Measurements from ENCODE around the gene ICE1.

DNA sequence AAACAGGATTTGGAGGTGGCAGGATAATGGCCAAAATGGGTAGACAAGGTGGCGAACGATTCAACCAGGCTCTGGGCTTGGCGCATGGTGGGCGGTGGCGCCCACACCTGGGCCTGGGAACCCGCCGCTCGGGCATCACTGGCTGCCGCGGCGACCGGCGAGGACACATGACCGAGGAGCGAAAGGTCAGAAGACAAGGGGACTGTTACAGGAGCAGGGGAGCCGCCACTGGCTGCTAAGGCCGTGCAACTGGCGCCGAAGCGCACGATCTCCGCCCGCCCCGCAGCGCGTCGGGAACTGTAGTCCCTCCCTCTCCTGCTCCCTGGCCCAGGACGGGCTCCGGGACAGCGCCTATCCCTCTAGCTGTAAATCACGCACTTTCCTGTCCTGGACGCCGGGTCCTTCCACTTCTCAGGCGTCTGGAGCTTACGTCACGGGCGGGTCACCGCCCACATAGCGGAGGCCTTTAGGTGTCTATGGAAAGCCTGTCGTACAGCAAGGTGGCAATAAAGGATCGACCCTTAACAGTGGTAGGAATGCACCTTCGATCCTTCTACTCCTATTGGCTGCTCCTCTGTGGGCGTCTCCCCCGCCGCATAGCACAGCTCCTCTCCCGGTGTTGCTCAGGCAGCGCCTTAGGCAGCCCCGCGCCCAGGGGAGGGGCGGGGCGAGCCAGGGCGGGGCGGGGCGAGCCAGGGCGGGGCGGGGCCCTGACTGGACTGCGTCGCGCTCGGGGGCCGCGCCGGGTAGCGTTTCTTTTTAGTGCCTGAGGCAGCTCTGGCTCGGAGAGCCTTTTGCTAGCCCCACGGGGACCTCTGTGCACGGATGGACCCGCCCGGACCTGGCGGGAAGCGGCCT, at the start of gene ICE1:
- TF ChIP-seq, protein P1, sequence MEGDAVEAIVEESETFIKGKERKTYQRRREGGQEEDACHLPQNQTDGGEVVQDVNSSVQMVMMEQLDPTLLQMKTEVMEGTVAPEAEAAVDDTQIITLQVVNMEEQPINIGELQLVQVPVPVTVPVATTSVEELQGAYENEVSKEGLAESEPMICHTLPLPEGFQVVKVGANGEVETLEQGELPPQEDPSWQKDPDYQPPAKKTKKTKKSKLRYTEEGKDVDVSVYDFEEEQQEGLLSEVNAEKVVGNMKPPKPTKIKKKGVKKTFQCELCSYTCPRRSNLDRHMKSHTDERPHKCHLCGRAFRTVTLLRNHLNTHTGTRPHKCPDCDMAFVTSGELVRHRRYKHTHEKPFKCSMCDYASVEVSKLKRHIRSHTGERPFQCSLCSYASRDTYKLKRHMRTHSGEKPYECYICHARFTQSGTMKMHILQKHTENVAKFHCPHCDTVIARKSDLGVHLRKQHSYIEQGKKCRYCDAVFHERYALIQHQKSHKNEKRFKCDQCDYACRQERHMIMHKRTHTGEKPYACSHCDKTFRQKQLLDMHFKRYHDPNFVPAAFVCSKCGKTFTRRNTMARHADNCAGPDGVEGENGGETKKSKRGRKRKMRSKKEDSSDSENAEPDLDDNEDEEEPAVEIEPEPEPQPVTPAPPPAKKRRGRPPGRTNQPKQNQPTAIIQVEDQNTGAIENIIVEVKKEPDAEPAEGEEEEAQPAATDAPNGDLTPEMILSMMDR (IDR thresholded peaks at IDR 0.05 in 2 of 3, conservative IDR thresholded peaks at IDR 0.05 in 1 of 3; ENCODE audit: insufficient read depth in 2 of 3, low read depth in 1 of 3, low read length in 3 of 3): no peak
- TF ChIP-seq STAG1 (CRISPR knock-in tag; IDR thresholded peaks at IDR 0.05; ENCODE audit: borderline replicate concordance): no peak
- no peak for TF ChIP-seq EZH2 (IDR thresholded peaks at IDR 0.05; ENCODE audit: borderline replicate concordance, low read depth, low read length)
- TF ChIP-seq ZNF274 (IDR thresholded peaks at IDR 0.05; ENCODE audit: borderline replicate concordance, low read depth, low read length): no peak
- TF ChIP-seq IFI16 (CRISPR knock-in tag; IDR thresholded peaks at IDR 0.05): no peak
- TF ChIP-seq POLR2AphosphoS5 (IDR thresholded peaks at IDR 0.05; ENCODE audit: control insufficient read depth, insufficient read depth, low read depth, low read length): peak; percentile 54
- TF ChIP-seq ZNF644 (tag; IDR thresholded peaks at IDR 0.05; ENCODE audit: low read depth): no peak
- no peak for TF ChIP-seq POLR2AphosphoS2 (IDR thresholded peaks at IDR 0.05; ENCODE audit: low read length)
- TF ChIP-seq SMARCC2 (IDR thresholded peaks at IDR 0.05; ENCODE audit: low read depth): 0 out of 2 replicates have a peak, but pooled peaks have one; percentile 7
- TF ChIP-seq CBX5 (IDR thresholded peaks at IDR 0.05; ENCODE audit: borderline replicate concordance, low read depth): no peak
- TF ChIP-seq ZNF507 (tag; conservative IDR thresholded peaks at IDR 0.05): no peak

Measured in K562 (cell line).